Activated CD8-positive, alpha-beta T cell treated with anti-CD3 and anti-CD28 coated beads, Interleukin-2, amount 10 ng/mL, durations not matched to agents 7 days and 5 days (primary cell): ENCODE results near the gene SAMD4B. TPM values are rescaled to one million over a fixed set of nuclear protein-coding genes. Genes with fewer than 3 reads are reported as not detected.

ENCODE experiments used
- microRNA-seq: library from miRNA; unstranded; fragments of <30 nt; microRNA quantifications from one replicate; pipeline ENCODE4 v1.2.0, GENCODE V29; 2022
- total RNA-seq, 2 experiments: library from RNA; stranded (reverse); gene quantifications; one replicate each; pipeline ENCODE4 v1.2.3, GENCODE V29; 2021

Gene SAMD4B
- total RNA-seq, 2 experiments from 2014 or later, result 43.7 to 44.5 TPM

Small RNA genes lying within 50 kb of the gene (microRNA-seq; reads per million reads assigned to microRNA genes)
- not detected for gene MIR4530

Other genes starting within 250 kb of the SAMD4B start
- 10 to 100 TPM; 15.3 to 18.2 TPM for gene PAK4, start 216.6 kb upstream of the SAMD4B start, total RNA-seq
- not detected for gene NCCRP1, start 145.5 kb upstream of the SAMD4B start, total RNA-seq
- not detected for gene SYCN, start 138.2 kb upstream of the SAMD4B start, total RNA-seq
- not detected for gene IFNL3, start 97.4 kb upstream of the SAMD4B start, total RNA-seq
- gene IFNL4, start 93.6 kb upstream of the SAMD4B start, total RNA-seq, result not detected
- not detected for gene IFNL2, start 74.0 kb upstream of the SAMD4B start, total RNA-seq
- under 1 TPM in 1 of 2 experiments, not detected in 1; 0.29 TPM for gene IFNL1, start 46.0 kb upstream of the SAMD4B start, total RNA-seq
- gene LRFN1, start 21.6 kb upstream of the SAMD4B start, total RNA-seq, result 1 to 10 TPM; 8.0 to 8.3 TPM
- gene GMFG, start 6.4 kb upstream of the SAMD4B start, total RNA-seq, result 100 to 1,000 TPM; 471 to 482 TPM
- gene PAF1, start 48.7 kb downstream of the SAMD4B start, total RNA-seq, result 10 to 100 TPM; 48.2 to 48.9 TPM
- 10 to 100 TPM; 32.6 to 39.3 TPM for gene MED29, start 49.0 kb downstream of the SAMD4B start, total RNA-seq
- gene ZFP36, start 64.4 kb downstream of the SAMD4B start, total RNA-seq, result 10 to 100 TPM; 72.4 to 91.4 TPM
- 10 to 100 TPM; 64.4 to 68.5 TPM for gene PLEKHG2, start 70.2 kb downstream of the SAMD4B start, total RNA-seq
- 1,000 to 10,000 TPM; 2,100 to 2,157 TPM for gene RPS16, start 93.5 kb downstream of the SAMD4B start, total RNA-seq
- gene SUPT5H, start 103.2 kb downstream of the SAMD4B start, total RNA-seq, result 100 to 1,000 TPM; 144 to 147 TPM
- gene TIMM50, start 138.4 kb downstream of the SAMD4B start, total RNA-seq, result 10 to 100 TPM; 56.1 to 65.9 TPM
- gene DLL3, start 156.5 kb downstream of the SAMD4B start, total RNA-seq, result under 1 TPM; 0.26 to 0.29 TPM
- gene SELENOV, start 172.7 kb downstream of the SAMD4B start, total RNA-seq, result not detected
- gene EID2B, start 190.4 kb downstream of the SAMD4B start, total RNA-seq, result 1 to 10 TPM; 4.1 to 4.3 TPM
- gene EID2, start 197.7 kb downstream of the SAMD4B start, total RNA-seq, result 10 to 100 TPM; 18.9 to 19.9 TPM